Measurements from ENCODE around the gene CISD1.

GRCh38 chr10:58336242-58336641, 67.3 kb downstream of the CISD1 start:
- no peak for TF ChIP-seq POLR2A (IDR thresholded peaks at IDR 0.05)
- TF ChIP-seq CTCF (IDR thresholded peaks at IDR 0.05) = no peak

Data from transverse colon (tissue), 3 donors.